Islet of Langerhans (tissue), 1 donor: ENCODE results near the gene ZKSCAN1.

Source experiments
- FAIRE-seq: peaks from one replicate; lab custom pipeline; 2011; peaks lifted over from hg19 to GRCh38; lab: Jason Lieb, UNC

Gene ZKSCAN1

GRCh38 chr7:100081535-100082102 is 66.2 kb downstream of the ZKSCAN1 start, which contains the start of gene ZNF3:
Gene ZNF3 (minus strand): TSS chr7:100081723. CDS start chr7:100077357, 4,366 bp downstream.
- FAIRE-seq = peak; percentile 43

GRCh38 chr7:100082978-100083377 is 67.6 kb downstream of the ZKSCAN1 start:
- FAIRE-seq = no peak

GRCh38 chr7:100085515-100085914 is 70.1 kb downstream of the ZKSCAN1 start:
- no peak for FAIRE-seq

- FAIRE-seq = no peak
These were observed 71.8 kb downstream of the ZKSCAN1 start for GRCh38 chr7:100087055-100087750.

GRCh38 chr7:100088095-100088620 is 72.8 kb downstream of the ZKSCAN1 start:
- no peak for FAIRE-seq

GRCh38 chr7:100088621-100089457 is 73.4 kb downstream of the ZKSCAN1 start, which contains the start of gene COPS6:
Gene COPS6 (plus strand): TSS chr7:100088969. CDS start chr7:100088991, 22 bp downstream.
- FAIRE-seq = no peak

GRCh38 chr7:100089458-100090196 is 74.2 kb downstream of the ZKSCAN1 start:
- FAIRE-seq = no peak

- FAIRE-seq = no peak
These were observed 75.4 kb downstream of the ZKSCAN1 start for GRCh38 chr7:100090527-100091410.
